Measurements from ENCODE around the gene WWOX. TPM values are rescaled to one million over a fixed set of nuclear protein-coding genes. Genes with fewer than 3 reads are reported as not detected.
"Not testable (repeated sequence)": the region's sequence is repeated elsewhere in the genome, so short reads cannot be mapped to it uniquely, and the experiment has no call there.

The WWOX gene
- total RNA-seq, 1 experiment from 2014 or later = 18.0 TPM

DNA sequence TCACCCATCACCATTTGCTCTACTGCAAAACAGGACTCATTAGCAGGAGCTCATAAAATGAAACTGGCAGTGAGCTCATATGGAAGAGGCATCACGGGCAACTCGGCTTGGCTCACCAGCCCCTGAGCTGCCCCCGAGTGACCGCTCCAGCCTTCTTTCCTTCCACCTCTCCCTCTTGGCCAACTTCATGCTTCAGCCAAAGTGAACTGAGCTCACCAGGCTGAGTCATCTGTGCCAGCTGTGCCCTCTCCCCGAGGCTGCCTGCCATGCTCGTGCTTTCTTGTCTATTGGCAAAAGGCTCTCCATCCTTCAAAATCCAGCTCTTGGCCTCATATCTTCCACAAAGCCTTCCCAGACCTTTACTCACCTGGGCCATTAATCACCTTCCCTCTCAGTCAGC is 391.4 kb downstream of the WWOX start:
- no peak for DNase-seq (ENCODE audit: low read depth)

GRCh38 chr16:78493573-78493972 is 394.1 kb downstream of the WWOX start:
- no peak for DNase-seq (ENCODE audit: low read depth)

DNA sequence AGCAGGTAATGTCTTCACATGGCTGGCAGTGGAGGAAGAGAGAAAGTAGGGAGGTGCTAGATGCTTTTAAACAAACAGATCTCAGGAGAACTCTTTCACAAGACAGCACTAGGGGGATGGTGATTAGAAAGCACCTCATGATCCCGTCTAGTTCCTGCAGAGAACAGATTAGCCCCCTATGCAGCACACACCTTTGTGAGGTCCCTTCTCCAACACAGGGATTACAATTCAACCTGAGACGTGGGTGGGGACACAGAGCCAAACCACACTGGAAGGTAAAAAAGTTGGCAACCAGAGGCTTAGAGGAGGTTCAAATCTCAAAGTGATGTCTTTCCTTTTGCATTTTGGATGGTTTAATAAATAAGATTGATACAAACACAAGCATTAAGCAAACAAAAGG is 394.7 kb downstream of the WWOX start:
- no peak for DNase-seq (ENCODE audit: low read depth)

DNA sequence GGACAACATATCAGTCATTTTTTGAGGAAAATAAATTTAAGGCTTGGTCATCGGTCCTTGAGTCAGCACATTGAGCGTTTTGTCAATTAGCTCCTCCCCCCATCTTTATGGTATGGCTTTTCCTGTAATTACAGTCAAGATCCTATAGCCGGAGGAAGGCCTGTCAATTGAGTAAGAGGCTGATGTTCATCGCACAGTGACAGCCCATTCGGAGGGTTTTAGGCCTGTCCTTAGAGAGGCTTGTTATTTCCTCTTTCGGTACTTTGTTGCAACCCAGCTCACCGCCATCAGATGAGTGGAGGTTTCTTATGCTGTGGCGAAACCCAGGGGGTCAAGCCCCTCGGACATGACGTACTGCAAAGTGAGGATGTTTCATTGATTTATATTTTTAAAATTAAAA is 395.2 kb downstream of the WWOX start:
- no peak for DNase-seq (ENCODE audit: low read depth)

- no peak for DNase-seq (ENCODE audit: low read depth)
Measured at GRCh38 chr16:78496189-78496588, 396.7 kb downstream of the WWOX start.

- no peak for DNase-seq (ENCODE audit: low read depth)
Measured at GRCh38 chr16:78499399-78499798, 399.9 kb downstream of the WWOX start.

DNA sequence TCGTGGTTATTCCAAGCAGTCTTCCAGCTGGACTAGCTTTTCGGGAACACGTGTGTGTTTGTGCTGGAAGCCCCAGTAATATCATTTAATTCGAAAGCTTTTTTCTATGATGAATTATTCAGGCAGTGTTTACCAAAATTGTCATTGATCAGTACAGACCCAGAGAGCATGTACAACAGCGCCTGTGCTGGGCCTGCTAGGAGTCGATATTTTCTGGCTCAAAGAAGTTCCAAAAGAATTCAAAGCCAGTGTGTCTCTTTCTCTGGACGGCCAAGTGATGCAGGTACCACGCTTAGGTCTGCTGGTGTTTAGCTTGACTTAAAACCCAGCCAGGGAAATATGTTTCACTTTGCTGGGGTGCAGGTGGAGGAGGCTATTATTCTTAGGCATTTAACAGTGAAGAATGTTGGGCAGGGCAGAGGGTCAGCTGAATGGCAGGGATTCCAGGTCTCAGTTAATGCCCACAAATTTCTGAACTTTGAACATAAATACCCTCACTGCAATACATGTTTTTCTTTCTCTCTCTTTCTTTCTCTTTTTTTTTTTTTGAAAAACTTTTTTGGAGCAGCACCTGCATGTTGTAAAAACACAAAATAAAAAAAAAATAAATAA is 401.3 kb downstream of the WWOX start:
- DNase-seq (ENCODE audit: low read depth) = no peak

- DNase-seq (ENCODE audit: low read depth) = no peak
Measured at GRCh38 chr16:78501744-78502143, 402.3 kb downstream of the WWOX start.

- no peak for DNase-seq (ENCODE audit: low read depth)
Measured at GRCh38 chr16:78502812-78503350, 403.4 kb downstream of the WWOX start.

- DNase-seq (ENCODE audit: low read depth) = no peak
Measured at GRCh38 chr16:78503602-78504001, 404.1 kb downstream of the WWOX start.

GRCh38 chr16:78504401-78504851 is 405.0 kb downstream of the WWOX start:
- no peak for DNase-seq (ENCODE audit: low read depth)

GRCh38 chr16:78505036-78505435 is 405.6 kb downstream of the WWOX start:
- DNase-seq (ENCODE audit: low read depth) = no peak

GRCh38 chr16:78505544-78506366 is 406.3 kb downstream of the WWOX start:
- no peak for DNase-seq (ENCODE audit: low read depth)

GRCh38 chr16:78506367-78507193 is 407.1 kb downstream of the WWOX start:
- DNase-seq (ENCODE audit: low read depth) = peak; percentile 7

- DNase-seq (ENCODE audit: low read depth) = no peak
Measured at GRCh38 chr16:78507576-78507975, 408.1 kb downstream of the WWOX start.

- no peak for DNase-seq (ENCODE audit: low read depth)
Measured at GRCh38 chr16:78509965-78510364, 410.5 kb downstream of the WWOX start.

GRCh38 chr16:78510496-78510895 is 411.0 kb downstream of the WWOX start:
- no peak for DNase-seq (ENCODE audit: low read depth)

DNA sequence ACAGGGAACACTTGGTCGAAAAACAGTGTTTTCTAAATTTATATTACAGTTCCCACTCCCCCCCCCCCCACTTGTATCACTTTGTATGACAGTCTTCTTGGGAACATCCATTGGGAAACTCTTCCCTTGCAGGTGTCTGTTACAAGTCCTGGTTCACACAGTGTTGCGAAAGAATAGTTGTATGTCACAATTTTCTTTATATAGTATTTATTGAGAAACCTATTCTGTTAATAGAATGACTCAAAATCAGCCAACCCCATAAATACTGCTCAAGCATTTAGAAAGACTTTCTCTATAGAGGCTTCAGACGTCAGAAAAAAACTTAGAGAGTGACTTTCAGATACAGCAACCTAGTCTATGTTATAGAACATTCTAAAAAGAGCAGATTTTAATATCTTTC is 414.4 kb downstream of the WWOX start:
- no peak for DNase-seq (ENCODE audit: low read depth)

DNA sequence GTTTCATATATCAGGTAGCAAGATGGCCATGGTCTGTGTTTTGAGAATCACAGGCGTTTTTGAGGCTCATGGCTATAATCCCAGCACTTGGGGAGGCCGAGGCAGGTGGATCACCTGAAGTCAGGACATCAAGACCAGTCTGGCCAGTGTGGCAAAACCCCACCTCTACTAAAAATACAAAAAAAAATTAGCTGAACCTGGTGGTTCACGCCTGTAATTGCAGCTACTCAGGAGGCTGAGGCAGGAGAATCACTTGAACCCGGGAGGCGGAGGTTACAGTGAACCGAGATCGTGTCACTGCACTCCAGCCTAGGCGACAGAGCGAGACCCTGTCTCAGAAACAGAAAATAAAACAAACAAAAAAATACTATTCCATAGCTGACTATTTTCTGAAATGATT is 415.4 kb downstream of the WWOX start:
- not testable (repeated sequence) for DNase-seq (ENCODE audit: low read depth)

DNA sequence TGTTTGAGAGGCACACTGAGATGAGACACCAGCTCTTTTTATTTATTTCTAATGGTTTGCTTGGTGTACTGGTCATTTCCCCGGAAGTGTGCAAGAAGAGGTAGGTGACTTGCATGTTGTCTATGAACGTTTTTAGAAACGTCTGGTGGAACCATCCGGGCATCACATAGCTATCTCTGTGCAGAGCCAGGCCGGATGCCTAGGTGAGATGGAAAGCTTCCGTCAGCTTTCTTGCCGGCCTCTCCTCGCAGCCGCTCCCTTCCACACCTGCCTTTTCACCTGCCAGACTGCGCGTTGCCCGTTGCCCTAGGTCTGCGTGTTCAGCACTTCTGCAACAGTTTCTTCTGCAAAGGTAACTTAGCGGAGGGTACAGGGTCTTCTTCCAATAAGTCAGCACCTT is 416.0 kb downstream of the WWOX start:
- no peak for DNase-seq (ENCODE audit: low read depth)

- DNase-seq (ENCODE audit: low read depth) = no peak
Measured at GRCh38 chr16:78516006-78516736, 416.7 kb downstream of the WWOX start.
